RPMI8226 (cell line): ENCODE measurements around the gene NTMT2.

Source experiments
- DNase-seq: peaks from one replicate; pipeline ENCODE4 v3.0.0-alpha.2; 2015

The NTMT2 gene

GRCh38 chr1:170213596-170213995 is 67.8 kb downstream of the NTMT2 start:
- no peak for DNase-seq

- no peak for DNase-seq
Observed at GRCh38 chr1:170214117-170215032, 68.6 kb downstream of the NTMT2 start.

GRCh38 chr1:170215072-170215885 is 69.5 kb downstream of the NTMT2 start:
- DNase-seq = no peak

GRCh38 chr1:170217517-170218256 is 71.9 kb downstream of the NTMT2 start:
- DNase-seq = no peak

GRCh38 chr1:170218257-170218650 is 72.5 kb downstream of the NTMT2 start:
- no peak for DNase-seq
